ENCODE measurements around the gene ZCCHC17.

Gene ZCCHC17

GRCh38 chr1:31389616-31390015 lies 92.8 kb downstream of the ZCCHC17 start:
- DNase-seq (ENCODE audit: low read depth in 2 of 3, low spot score in 2 of 3): no peak

- no peak for DNase-seq (ENCODE audit: low read depth in 2 of 3, low spot score in 2 of 3)
Measured at GRCh38 chr1:31390071-31390470, 93.2 kb downstream of the ZCCHC17 start.

GRCh38 chr1:31393463-31393862 lies 96.6 kb downstream of the ZCCHC17 start:
- no peak for DNase-seq (ENCODE audit: low read depth in 2 of 3, low spot score in 2 of 3)

GRCh38 chr1:31394584-31395193 lies 97.9 kb downstream of the ZCCHC17 start:
- peak; percentile 52 to 79 (median 64) for DNase-seq (ENCODE audit: low read depth in 2 of 3, low spot score in 2 of 3)

- no peak for DNase-seq (ENCODE audit: low read depth in 2 of 3, low spot score in 2 of 3)
Measured at GRCh38 chr1:31396633-31397351, 100.0 kb downstream of the ZCCHC17 start.

- no peak for DNase-seq (ENCODE audit: low read depth in 2 of 3, low spot score in 2 of 3)
Measured at GRCh38 chr1:31397360-31398095, 100.7 kb downstream of the ZCCHC17 start.

GRCh38 chr1:31398246-31398645 lies 101.4 kb downstream of the ZCCHC17 start:
- DNase-seq (ENCODE audit: low read depth in 2 of 3, low spot score in 2 of 3): no peak

GRCh38 chr1:31399976-31400375 lies 103.1 kb downstream of the ZCCHC17 start:
- no peak for DNase-seq (ENCODE audit: low read depth in 2 of 3, low spot score in 2 of 3)

GRCh38 chr1:31400393-31400792 lies 103.6 kb downstream of the ZCCHC17 start:
- DNase-seq (ENCODE audit: low read depth in 2 of 3, low spot score in 2 of 3): no peak

GRCh38 chr1:31401241-31401640 lies 104.4 kb downstream of the ZCCHC17 start:
- no peak for DNase-seq (ENCODE audit: low read depth in 2 of 3, low spot score in 2 of 3)

GRCh38 chr1:31405578-31406245 lies 108.9 kb downstream of the ZCCHC17 start:
- DNase-seq (ENCODE audit: low read depth in 2 of 3, low spot score in 2 of 3): no peak

- no peak for DNase-seq (ENCODE audit: low read depth in 2 of 3, low spot score in 2 of 3)
Measured at GRCh38 chr1:31407029-31407626, 110.3 kb downstream of the ZCCHC17 start.

- DNase-seq (ENCODE audit: low read depth in 2 of 3, low spot score in 2 of 3): no peak
Measured at GRCh38 chr1:31408788-31409318, 112.0 kb downstream of the ZCCHC17 start.

- no peak for DNase-seq (ENCODE audit: low read depth in 2 of 3, low spot score in 2 of 3)
Measured at GRCh38 chr1:31409946-31410858, 113.4 kb downstream of the ZCCHC17 start.

GRCh38 chr1:31410871-31411270 lies 114.0 kb downstream of the ZCCHC17 start:
- no peak for DNase-seq (ENCODE audit: low read depth in 2 of 3, low spot score in 2 of 3)

GRCh38 chr1:31412205-31412604 lies 115.4 kb downstream of the ZCCHC17 start:
- no peak for DNase-seq (ENCODE audit: low read depth in 2 of 3, low spot score in 2 of 3)

GRCh38 chr1:31412732-31413404 lies 116.0 kb downstream of the ZCCHC17 start, which contains the start of gene SERINC2:
Gene SERINC2, plus strand, starts transcription at chr1:31413213. Its CDS starts 53 bp downstream, at chr1:31413266.
- no peak for DNase-seq (ENCODE audit: low read depth in 2 of 3, low spot score in 2 of 3)

GRCh38 chr1:31413405-31414001 lies 116.7 kb downstream of the ZCCHC17 start:
- DNase-seq (ENCODE audit: low read depth in 2 of 3, low spot score in 2 of 3): no peak

All from activated CD8-positive, alpha-beta memory T cell treated with anti-CD3 and anti-CD28 coated beads for 48 hours (primary cell).